ENCODE results near the gene ATPAF1. TPM values are rescaled to one million over a fixed set of nuclear protein-coding genes. Genes with fewer than 3 reads are reported as not detected.

The ATPAF1 gene
- total and polyA plus RNA-seq, 10 donors: 23.7 to 39.5 (median 27.4) TPM

DNA sequence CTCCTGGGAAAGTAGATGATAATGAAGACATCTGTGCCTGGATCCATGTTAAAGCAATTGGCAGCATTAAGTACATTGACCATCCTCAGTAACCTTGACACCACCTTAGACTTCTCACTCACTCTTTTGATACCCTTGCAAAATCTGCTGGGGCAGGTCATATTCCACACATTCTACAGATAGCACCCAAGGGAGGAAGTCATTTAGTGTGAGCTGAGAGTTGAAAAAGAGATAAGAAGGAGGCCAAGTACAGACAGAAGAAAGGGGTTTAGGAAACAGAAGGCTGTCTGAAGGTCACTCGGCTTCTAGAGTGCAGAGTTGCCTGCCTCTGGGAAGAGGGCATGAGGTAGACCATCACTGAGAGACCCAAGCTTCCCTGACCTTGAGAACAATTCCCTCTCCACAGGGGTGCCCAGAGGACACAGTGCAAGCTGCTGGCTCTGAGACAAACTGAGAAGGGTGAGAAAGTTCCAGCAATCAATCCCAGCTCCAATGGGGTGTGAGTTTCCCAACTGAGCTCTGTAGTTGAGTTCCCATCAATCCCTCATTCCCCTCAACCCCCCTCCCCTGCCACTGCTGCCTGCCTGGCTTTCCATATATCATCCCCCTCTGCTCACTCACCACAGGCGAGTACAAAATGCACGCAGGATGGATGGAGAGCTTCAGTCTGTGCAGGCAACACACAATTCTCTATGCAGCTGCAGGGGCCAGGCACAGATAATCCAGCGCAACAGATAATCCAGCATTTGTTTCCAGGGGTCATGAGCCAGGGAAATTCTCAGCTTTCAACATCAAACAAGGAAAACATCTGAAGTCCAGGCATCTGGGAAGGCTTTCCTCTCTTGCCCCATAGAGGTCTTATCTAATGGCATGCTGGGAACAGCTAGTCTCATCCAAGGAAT lies 44.2 kb downstream of the ATPAF1 start:
- Histone ChIP-seq H3K27me3 (replicated peaks in 1 of 7) (no peaks in the 10 kb centered on the region), H3K27ac (no peak overlapping the region), H3K9me3 (no peaks in the 10 kb centered on the region), H3K4me1 (peaks cover 0 to 8% (median 0%) of the 10 kb centered on the region in 6 donors), H3K36me3 (peaks cover 0 to 3% (median 0%) of the 10 kb centered on the region in 6 donors), H3K4me3 (no peak overlapping the region)
- DNase-seq: no peak
- WGBS, 5 donors: 77 to 87% (median 83%) methylated on average over 4 of the region's 4 CpGs
- no peak for TF ChIP-seq POLR2AphosphoS5 (IDR thresholded peaks at IDR 0.05)
- TF ChIP-seq, protein P1, sequence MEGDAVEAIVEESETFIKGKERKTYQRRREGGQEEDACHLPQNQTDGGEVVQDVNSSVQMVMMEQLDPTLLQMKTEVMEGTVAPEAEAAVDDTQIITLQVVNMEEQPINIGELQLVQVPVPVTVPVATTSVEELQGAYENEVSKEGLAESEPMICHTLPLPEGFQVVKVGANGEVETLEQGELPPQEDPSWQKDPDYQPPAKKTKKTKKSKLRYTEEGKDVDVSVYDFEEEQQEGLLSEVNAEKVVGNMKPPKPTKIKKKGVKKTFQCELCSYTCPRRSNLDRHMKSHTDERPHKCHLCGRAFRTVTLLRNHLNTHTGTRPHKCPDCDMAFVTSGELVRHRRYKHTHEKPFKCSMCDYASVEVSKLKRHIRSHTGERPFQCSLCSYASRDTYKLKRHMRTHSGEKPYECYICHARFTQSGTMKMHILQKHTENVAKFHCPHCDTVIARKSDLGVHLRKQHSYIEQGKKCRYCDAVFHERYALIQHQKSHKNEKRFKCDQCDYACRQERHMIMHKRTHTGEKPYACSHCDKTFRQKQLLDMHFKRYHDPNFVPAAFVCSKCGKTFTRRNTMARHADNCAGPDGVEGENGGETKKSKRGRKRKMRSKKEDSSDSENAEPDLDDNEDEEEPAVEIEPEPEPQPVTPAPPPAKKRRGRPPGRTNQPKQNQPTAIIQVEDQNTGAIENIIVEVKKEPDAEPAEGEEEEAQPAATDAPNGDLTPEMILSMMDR (IDR thresholded peaks at IDR 0.05 in 8 of 11, conservative IDR thresholded peaks at IDR 0.05 in 3 of 11): no peak
- no peak for TF ChIP-seq POLR2A (IDR thresholded peaks at IDR 0.05)
- intact Hi-C loops (cut with DNase I; ENCODE audit: low total_unique reads): no loop called here

DNA sequence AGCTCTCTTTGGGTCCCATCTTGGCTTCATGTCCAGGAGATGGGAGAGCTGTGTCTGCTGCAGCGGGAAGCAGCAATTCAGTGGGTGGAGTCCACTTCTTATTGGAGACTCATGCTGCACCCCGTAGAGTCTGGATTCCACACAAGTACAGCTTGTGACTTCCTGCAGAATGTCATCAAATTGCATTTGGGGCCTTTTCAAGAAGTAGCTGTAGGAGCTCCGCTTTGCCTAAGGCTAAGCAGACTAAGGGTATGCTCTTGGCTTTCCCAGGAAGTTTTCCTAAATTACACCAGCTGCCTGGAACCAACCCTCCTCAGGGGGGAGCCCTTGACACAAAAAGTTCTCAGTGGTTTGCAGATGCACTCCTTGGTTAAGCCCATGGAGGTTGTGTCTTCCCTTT lies 45.8 kb downstream of the ATPAF1 start:
- H3K4me1 ChIP-seq: peaks cover 0 to 25% (median 2%) of the 10 kb centered on the region in 6 donors
- no peaks in the 10 kb centered on the region for H3K36me3 ChIP-seq
- H3K4me3 ChIP-seq: no peak overlapping the region
- no peaks in the 10 kb centered on the region for H3K9me3 ChIP-seq
- no peak overlapping the region for H3K27ac ChIP-seq
- DNase-seq: no peak
- H3K27me3 ChIP-seq (replicated peaks in 1 of 7): no peaks in the 10 kb centered on the region
- TF ChIP-seq, protein P1 (IDR thresholded peaks at IDR 0.05 in 8 of 11, conservative IDR thresholded peaks at IDR 0.05 in 3 of 11): peak in 6 of 11 experiments; percentile 13 to 30 (median 22)
- TF ChIP-seq POLR2A (IDR thresholded peaks at IDR 0.05): no peak
- TF ChIP-seq POLR2AphosphoS5 (IDR thresholded peaks at IDR 0.05): no peak
- WGBS, 5 donors: 72 to 86% (median 75%) methylated on average over 3 of the region's 3 CpGs
- intact Hi-C loops (cut with DNase I; ENCODE audit: low total_unique reads): no loop called here

DNA sequence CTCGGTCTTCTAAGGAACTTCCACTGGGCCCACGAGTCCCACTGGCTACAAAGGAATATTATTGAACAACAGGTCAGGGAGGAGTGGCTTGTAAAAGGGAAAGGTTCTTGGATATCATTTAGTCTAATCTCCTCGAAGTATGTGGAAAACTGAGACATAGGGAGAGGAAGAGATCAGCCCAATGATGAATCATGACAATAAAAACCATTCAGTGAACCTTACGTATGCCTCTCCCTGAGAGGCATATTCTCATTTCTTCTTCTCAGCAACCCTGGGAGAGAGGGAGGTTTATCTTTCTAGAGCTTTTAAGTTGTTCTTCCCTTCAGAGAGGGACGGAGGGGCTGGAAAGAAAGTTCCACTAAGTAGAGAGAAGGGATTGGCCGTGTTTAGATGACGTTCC lies 46.2 kb downstream of the ATPAF1 start:
- intact Hi-C loops (cut with DNase I; ENCODE audit: low total_unique reads): no loop called here
- Histone ChIP-seq H3K9me3 (no peaks in the 10 kb centered on the region), H3K36me3 (no peaks in the 10 kb centered on the region), H3K4me1 (peaks cover 0 to 29% (median 6%) of the 10 kb centered on the region in 6 donors), H3K27me3 (replicated peaks in 1 of 7) (no peaks in the 10 kb centered on the region), H3K4me3 (no peak overlapping the region), H3K27ac (no peak overlapping the region)
- TF ChIP-seq POLR2AphosphoS5 (IDR thresholded peaks at IDR 0.05): no peak
- TF ChIP-seq, protein P1 (IDR thresholded peaks at IDR 0.05 in 8 of 11, conservative IDR thresholded peaks at IDR 0.05 in 3 of 11): no peak
- TF ChIP-seq POLR2A (IDR thresholded peaks at IDR 0.05): no peak
- DNase-seq: no peak
- 77 to 87% (median 82%) methylated on average over 7 of the region's 7 CpGs for WGBS, 5 donors

DNA sequence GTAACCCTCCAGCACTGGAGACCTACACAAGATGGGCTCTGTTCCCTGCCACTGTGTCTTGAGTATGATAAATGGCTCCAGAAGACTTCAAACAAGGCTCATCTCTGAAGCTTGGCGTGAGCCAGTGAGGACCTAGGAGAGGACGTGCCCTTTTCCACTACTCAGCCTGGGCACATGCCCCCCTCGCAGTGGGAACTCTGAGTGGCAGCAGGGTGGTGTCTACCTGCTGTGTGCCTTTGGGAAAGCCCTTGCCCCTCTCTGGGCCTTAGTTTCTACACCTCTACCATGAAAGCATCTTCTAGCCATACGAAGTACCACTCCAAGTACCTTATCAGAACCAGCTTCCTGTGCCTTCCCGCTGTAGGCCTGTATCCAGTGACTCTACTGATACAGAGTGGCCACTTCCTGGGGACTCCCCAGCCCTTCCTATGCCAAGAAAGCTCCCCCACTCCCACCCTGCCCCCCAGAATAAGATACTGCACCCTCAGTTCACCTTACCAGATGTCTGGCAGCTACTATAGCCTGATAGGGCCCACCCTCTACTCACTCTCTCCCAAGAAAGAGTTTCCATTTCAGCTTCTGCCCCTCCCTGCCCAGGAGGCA lies 48.4 kb downstream of the ATPAF1 start:
- Histone ChIP-seq H3K27ac (no peak overlapping the region), H3K4me1 (peaks cover 10 to 47% (median 22%) of the 10 kb centered on the region in 6 donors), H3K36me3 (no peaks in the 10 kb centered on the region), H3K4me3 (no peak overlapping the region), H3K9me3 (no peaks in the 10 kb centered on the region), H3K27me3 (replicated peaks in 1 of 7) (no peaks in the 10 kb centered on the region)
- no peak for DNase-seq
- intact Hi-C loops (cut with DNase I; ENCODE audit: low total_unique reads): no loop called here
- 85 to 94% (median 89%) methylated on average over 5 of the region's 5 CpGs for WGBS, 5 donors
- TF ChIP-seq, protein P1 (IDR thresholded peaks at IDR 0.05 in 8 of 11, conservative IDR thresholded peaks at IDR 0.05 in 3 of 11): no peak
- TF ChIP-seq POLR2AphosphoS5 (IDR thresholded peaks at IDR 0.05) (no peak), POLR2A (IDR thresholded peaks at IDR 0.05) (no peak)
